GM12878 (cell line): ENCODE results near the gene U2AF2. TPM values are rescaled to one million over a fixed set of nuclear protein-coding genes. Genes with fewer than 3 reads are reported as not detected.

Experiments
- ATAC-seq: fragments of 200-7000 bp; cut with Tn5 transposase; 3 replicates; pipeline ENCODE4 v1.9.1; 2020; ENCODE audit warnings: mild to moderate bottlenecking, moderate library complexity
- BruUV-seq: library from RNA; stranded (reverse); fragments of 400-500 nt; replicated peaks from 2 replicates; lab custom pipeline; 2021; lab: Mats Ljungman, UMichigan
- CTCF ChIA-PET: fragments of 300-600 bp; sonication (Branson Sonifier 250); formaldehyde crosslinking; extraction: SDS; loops from one replicate; lab custom pipeline; 2021; ENCODE audit warnings: inconsistent platforms; lab: Yijun Ruan, JAX
- POLR2A ChIA-PET: fragments of 350-600 bp; formaldehyde crosslinking; extraction: SDS; loops from one replicate; lab custom pipeline; 2021; ENCODE audit warnings: inconsistent platforms; lab: Charles Lee
- RAD21 ChIA-PET: fragments of 300-600 bp; sonication (Branson Sonifier 250); formaldehyde crosslinking; loops from one replicate; lab custom pipeline; 2023; ENCODE audit warnings: antibody characterized with exemption; ENCODE audit not compliant: unreplicated experiment; lab: Charles Lee
- SMC1A ChIA-PET: fragments of 300-600 bp; sonication (Branson Sonifier 250); formaldehyde crosslinking; loops from one replicate; lab custom pipeline; 2023; ENCODE audit not compliant: unreplicated experiment, uncharacterized antibody; lab: Charles Lee
- DNase-seq: peaks from one replicate; pipeline ENCODE4 v3.0.0-alpha.2; 2011; ENCODE audit warnings: low read depth, low spot score
- FAIRE-seq: peaks from 3 replicates; lab custom pipeline; 2011; peaks lifted over from hg19 to GRCh38; lab: Jason Lieb, UNC
- H2AFZ ChIP-seq: 2 replicates; pipeline ENCODE4 v1.6.0; 2011; ENCODE audit warnings: low read depth, low read length, control low read depth; ENCODE audit not compliant: control insufficient read depth
- H3K27ac ChIP-seq: 2 replicates; pipeline ENCODE4 v1.5.1; 2011; ENCODE audit warnings: control low read depth; ENCODE audit not compliant: control insufficient read depth, insufficient read depth
- H3K27me3 ChIP-seq, 2 experiments: replicated peaks in 1 of 2; 2 replicates each; pipeline versions ENCODE4 v1.6.0 to v1.6.1; 2011; ENCODE audit warnings: low read length in 1 of 2; ENCODE audit not compliant: control insufficient read depth in 2 of 2, insufficient read depth in 2 of 2
- H3K36me3 ChIP-seq, 2 experiments: 2 replicates each; pipeline ENCODE4 v1.5.1; 2011; ENCODE audit warnings: low read length in 1 of 2; ENCODE audit not compliant: control insufficient read depth in 2 of 2, insufficient read depth in 2 of 2
- H3K4me1 ChIP-seq: 2 replicates; pipeline ENCODE4 v1.6.1; 2011; ENCODE audit warnings: mild to moderate bottlenecking, low read length, moderate library complexity, mixed read lengths; ENCODE audit not compliant: control insufficient read depth, insufficient read depth
- H3K4me2 ChIP-seq: 2 replicates; pipeline ENCODE4 v1.6.0; 2011; ENCODE audit warnings: control low read depth; ENCODE audit not compliant: control insufficient read depth, insufficient read depth
- H3K4me3 ChIP-seq: fragments of 200-600 bp; sonication (generic); 2 replicates; pipeline ENCODE4 v1.5.1; 2016
- H3K79me2 ChIP-seq: 2 replicates; pipeline ENCODE4 v1.6.0; 2011; ENCODE audit warnings: low read length; ENCODE audit not compliant: control insufficient read depth, insufficient read depth
- H3K9ac ChIP-seq: 2 replicates; pipeline ENCODE4 v1.8.0; 2011; ENCODE audit warnings: low read length, control low read depth, mixed read lengths; ENCODE audit not compliant: control insufficient read depth, insufficient read depth
- H3K9me3 ChIP-seq: replicated peaks from 3 replicates; pipeline ENCODE4 v1.5.1; 2011; ENCODE audit warnings: mild to moderate bottlenecking, low read length; ENCODE audit not compliant: control insufficient read depth, insufficient read depth
- H4K20me1 ChIP-seq: 2 replicates; pipeline ENCODE4 v1.6.0; 2011; ENCODE audit not compliant: control insufficient read depth, insufficient read depth
- BACH1 ChIP-seq: fragments of 450-650 bp; IDR thresholded peaks from 2 replicates; pipeline ENCODE4 v1.6.1; 2017; ENCODE audit warnings: mild to moderate bottlenecking, borderline replicate concordance
- BMI1 ChIP-seq: fragments of 450-650 bp; IDR thresholded peaks from 2 replicates; pipeline ENCODE4 v1.6.1; 2016; ENCODE audit warnings: mild to moderate bottlenecking, moderate library complexity, borderline replicate concordance
- CEBPB ChIP-seq, 2 experiments: fragments of 150-350 bp in 1 of 2; IDR thresholded peaks; 2 replicates each; pipeline ENCODE4 v1.6.1; 2012 to 2014; ENCODE audit warnings: low read depth in 2 of 2, low read length in 2 of 2, borderline replicate concordance in 1 of 2, inconsistent platforms in 1 of 2
- CUX1 ChIP-seq: IDR thresholded peaks from 2 replicates; pipeline ENCODE4 v1.6.1; 2012; ENCODE audit warnings: improper control_type of control experiment, low read depth, low read length; ENCODE audit not compliant: insufficient replicate concordance
- ETV6 ChIP-seq, 2 experiments: fragments of 450-650 bp in 1 of 2; IDR thresholded peaks in 1 of 2; conservative IDR thresholded peaks in 1 of 2; 2 replicates each; pipeline ENCODE4 v1.6.1; 2014; ENCODE audit warnings: antibody characterized with exemption in 1 of 2, borderline replicate concordance in 1 of 2, low read depth in 1 of 2, mild to moderate bottlenecking in 1 of 2, moderate library complexity in 1 of 2
- GATAD2B ChIP-seq: fragments of 450-650 bp; conservative IDR thresholded peaks from 2 replicates; pipeline ENCODE4 v1.6.1; 2017; ENCODE audit warnings: low read depth, mild to moderate bottlenecking, moderate library complexity
- PKNOX1 ChIP-seq: fragments of 450-650 bp; IDR thresholded peaks from 2 replicates; pipeline ENCODE4 v1.6.1; 2016; ENCODE audit warnings: mild to moderate bottlenecking
- SIX5 ChIP-seq: IDR thresholded peaks from 2 replicates; pipeline ENCODE4 v1.6.1; 2011; ENCODE audit warnings: mild to moderate bottlenecking, low read depth, low read length, moderate library complexity; ENCODE audit not compliant: severe bottlenecking
- SMC3 ChIP-seq: IDR thresholded peaks from 2 replicates; pipeline ENCODE4 v1.6.1; 2011; ENCODE audit warnings: low read length, improper control_type of control experiment, borderline replicate concordance
- TAF1 ChIP-seq: IDR thresholded peaks from 2 replicates; pipeline ENCODE4 v1.6.1; 2011; ENCODE audit warnings: mild to moderate bottlenecking, low read depth, low read length, borderline replicate concordance
- TCF3 ChIP-seq: IDR thresholded peaks from 2 replicates; pipeline ENCODE4 v1.6.1; 2012; ENCODE audit warnings: low read depth, mild to moderate bottlenecking, low read length, borderline replicate concordance; ENCODE audit not compliant: insufficient read depth
- ZNF592 ChIP-seq: fragments of 450-650 bp; IDR thresholded peaks from 2 replicates; pipeline ENCODE4 v1.6.1; 2017; ENCODE audit warnings: mild to moderate bottlenecking, moderate library complexity
- ZSCAN29 ChIP-seq: fragments of 450-650 bp; IDR thresholded peaks from 2 replicates; pipeline ENCODE4 v1.6.1; 2017; ENCODE audit warnings: mild to moderate bottlenecking, moderate library complexity
- WGBS: methylation state at CpG from one replicate; pipeline ENCODE4 v1.1.6; 2016; ENCODE audit warnings: low lambda C conversion rate; ENCODE audit not compliant: insufficient replicate concordance, insufficient coverage; ENCODE audit errors: missing lambda C conversion rate; 5-methylcytosine and 5-hydroxymethylcytosine counted together
- in situ Hi-C: fragments of 300-500 bp; cut with MboI; formaldehyde crosslinking; loops from 9 replicates; pipeline ENCODE4 v1.14.3; 2018; ENCODE audit warnings: mixed read lengths
- intact Hi-C: fragments of 100-400 bp; cut with micrococcal nuclease; formaldehyde crosslinking; loops from one replicate; pipeline ENCODE4 v1.14.2; 2022; ENCODE audit not compliant: unreplicated experiment
- polyA plus RNA-seq, 11 experiments: library from polyadenylated mRNA; depleted of rRNA in 4 of 11; unstranded in 6 of 11; stranded (reverse) in 5 of 11; fragments of >200 nt; fragmentation: Nextera tagmentation in 4 of 11; fragmentation: Illumina TruSeq in 1 of 11; extraction: Ambion mirVana in 4 of 11; extraction: Trizol in 1 of 11; gene quantifications; 1 replicate in 1 of 11; 2 replicates in 10 of 11; pipeline versions ENCODE4 v1.2.1 to v1.2.3, GENCODE V29; 2011 to 2016; ENCODE audit warnings: inconsistent platforms in 2 of 11, missing spikeins in 2 of 11, low read depth in 1 of 11
- total RNA-seq, 4 experiments: library from RNA; depleted of rRNA in 3 of 4; stranded (reverse); fragments of >200 nt in 3 of 4; fragmentation: Illumina TruSeq in 1 of 4; extraction: Trizol in 1 of 4; gene quantifications; 2 replicates each; pipeline versions ENCODE4 v1.2.1 to v1.2.3, GENCODE V29; 2013 to 2021

The U2AF2 gene
- total and polyA plus RNA-seq, 10 of the 15 experiments (the other 5 are each of a cell fraction or from before 2014, with no cell fraction given): 3.0 to 338 (median 130) TPM

- Histone ChIP-seq H3K27ac (no peak overlapping the region), H3K27me3 (no peaks in the 10 kb centered on the region), H3K4me2 (no peak overlapping the region), H2AFZ (no peak overlapping the region), H3K79me2 (peaks cover 31% of the 10 kb centered on the region), H4K20me1 (peaks cover 3% of the 10 kb centered on the region; the same call in 1 of the 2 replicates), H3K4me1 (peaks cover 7% of the 10 kb centered on the region), H3K9ac (no peak overlapping the region), H3K4me3 (no peak overlapping the region), H3K36me3 (peaks cover 0 to 12% of the 10 kb centered on the region in 2 experiments), H3K9me3 (peaks cover 2% of the 10 kb centered on the region; the same call in 1 of the 3 replicates)
- ATAC-seq (no peak), FAIRE-seq (no peak), DNase-seq (no peak)
- CTCF ChIA-PET: interaction anchor here (0.7 kb wide), 1 partner anchor 125 kb away, joined by 3 read pairs; no protein-coding TSS in a partner anchor
- BruUV-seq: no TSS peak
- SMC1A ChIA-PET: no interaction called here
- in situ Hi-C loops: no loop called here
- RAD21 ChIA-PET: no interaction called here
- 88% methylated on average over 5 of the region's 5 CpGs for WGBS
- intact Hi-C loops: no loop called here
- POLR2A ChIA-PET: interaction anchor here (1.2 kb wide), 1 partner anchor 10 kb away, joined by 3 read pairs; the partner anchor contains the start of gene FIZ1
- TF ChIP-seq BMI1 (no peak), TCF3 (no peak), CEBPB (IDR thresholded peaks at IDR 0.05; ENCODE audit: borderline replicate concordance in 1 of 2, low read depth in 2 of 2, low read length in 2 of 2) (no peak), SIX5 (no peak), ETV6 (conservative IDR thresholded peaks at IDR 0.05 in 1 of 2, IDR thresholded peaks at IDR 0.05 in 1 of 2; ENCODE audit: borderline replicate concordance in 1 of 2, low read depth in 1 of 2) (no peak), CUX1 (no peak), PKNOX1 (no peak), BACH1 (no peak), TAF1 (no peak), ZNF592 (no peak), SMC3 (no peak), GATAD2B (no peak), ZSCAN29 (no peak)
These were observed 45.5 kb upstream of the U2AF2 start for GRCh38 chr19:55609326-55609725.
